Stimulated activated CD8-positive, alpha-beta memory T cell treated with anti-CD3 and anti-CD28 coated beads, Interleukin-4, amount 100 ng/mL, for 48 hours (primary cell): ENCODE measurements around the gene WNT11.

Experiments used
- DNase-seq: peaks from one replicate; pipeline ENCODE4 v3.0.0-alpha.2; 2020

Gene WNT11

GRCh38 chr11:76206327-76207081 is at the start of gene WNT11:
TSS of gene WNT11 (minus strand) at chr11:76206502. CDS start at chr11:76206407, 95 bp downstream.
- DNase-seq = no peak

DNA sequence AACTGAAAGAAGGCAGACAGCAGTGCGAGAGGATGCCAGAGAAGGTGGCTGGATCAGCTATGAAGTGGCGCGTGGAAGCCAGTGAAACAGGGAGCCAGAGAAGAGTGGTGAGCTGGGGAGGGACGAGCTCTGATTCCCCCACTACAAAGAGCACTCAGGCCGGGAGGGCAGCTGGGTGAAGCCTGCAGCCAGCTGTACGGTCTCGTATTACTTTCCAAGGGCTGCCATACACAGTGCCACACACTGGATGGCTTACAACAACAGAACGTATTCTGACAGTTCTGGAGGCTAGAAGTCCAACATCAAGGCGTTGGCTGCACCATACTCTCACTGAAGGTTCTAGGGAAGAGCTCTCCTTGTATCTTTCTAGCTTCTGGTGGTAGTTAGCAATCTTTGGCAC is 47.1 kb upstream of the WNT11 start:
- no peak for DNase-seq

DNA sequence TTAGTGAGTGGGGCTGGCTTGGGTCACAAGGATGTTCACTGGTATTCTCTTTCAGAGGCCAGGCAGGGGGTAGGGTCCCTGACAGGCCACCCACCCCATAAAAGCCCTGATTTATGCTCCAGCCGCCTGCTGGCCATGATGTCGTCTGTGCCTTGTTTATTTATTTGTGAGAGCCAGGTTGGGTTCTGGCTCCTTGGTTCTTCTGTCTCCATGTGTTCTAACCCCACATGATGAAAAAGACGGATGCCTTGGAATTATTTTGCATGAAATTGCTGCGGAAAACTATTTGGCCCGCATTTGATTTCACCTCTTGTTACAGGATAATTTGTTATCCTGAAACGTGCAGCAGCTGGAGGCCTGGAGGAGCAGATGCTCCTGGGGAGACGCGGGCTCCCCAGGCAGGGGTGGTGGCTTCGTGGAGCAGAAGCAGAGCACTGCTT is 46.3 kb upstream of the WNT11 start:
- DNase-seq = no peak

GRCh38 chr11:76251576-76251975 is 45.3 kb upstream of the WNT11 start:
- DNase-seq = no peak

DNA sequence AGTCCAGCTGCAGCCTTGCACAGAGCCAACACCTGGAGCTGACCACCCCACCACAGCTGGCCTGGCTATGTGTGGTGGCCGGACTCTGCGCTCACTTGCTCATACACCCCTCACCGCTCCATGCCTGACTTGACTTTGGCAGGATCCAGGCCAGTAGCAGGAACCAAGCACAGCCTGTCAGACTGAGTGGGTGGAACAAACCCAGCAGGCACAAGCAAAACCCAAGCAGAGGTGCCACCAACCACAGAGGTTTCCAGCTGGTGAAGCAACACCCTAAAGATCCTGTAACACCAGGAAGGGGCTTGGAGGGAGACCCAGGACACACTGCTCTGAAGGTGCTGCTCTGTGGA is 44.9 kb upstream of the WNT11 start:
- no peak for DNase-seq

- no peak for DNase-seq
These were observed 44.4 kb upstream of the WNT11 start for GRCh38 chr11:76250520-76251225.

GRCh38 chr11:76249195-76249741 is 43.0 kb upstream of the WNT11 start:
- DNase-seq = no peak

GRCh38 chr11:76248210-76248609 is 41.9 kb upstream of the WNT11 start:
- DNase-seq = peak; percentile 32

- no peak for DNase-seq
These were observed 40.8 kb upstream of the WNT11 start for GRCh38 chr11:76247091-76247490.

GRCh38 chr11:76246271-76246933 is 40.1 kb upstream of the WNT11 start:
- DNase-seq = no peak

DNA sequence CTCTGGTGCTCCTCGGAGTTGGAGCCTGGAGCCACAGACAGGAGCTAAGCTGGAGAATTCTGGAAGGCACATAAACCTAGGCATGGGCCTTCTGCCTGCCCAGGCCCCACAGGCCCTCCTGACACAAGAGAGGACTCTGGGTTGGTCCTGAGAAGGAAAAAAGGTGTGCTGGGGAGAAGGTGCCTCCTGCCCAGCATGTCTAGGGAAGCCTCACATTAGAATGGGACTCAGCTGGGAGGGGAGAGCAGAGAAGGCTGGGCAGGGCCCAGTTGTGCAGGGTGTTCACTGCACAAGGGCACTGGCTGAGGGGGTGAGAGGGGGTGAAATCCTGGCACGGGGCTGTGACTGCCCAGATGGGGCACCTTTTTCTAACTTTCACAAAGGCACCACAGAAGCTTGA is 39.4 kb upstream of the WNT11 start:
- no peak for DNase-seq

DNA sequence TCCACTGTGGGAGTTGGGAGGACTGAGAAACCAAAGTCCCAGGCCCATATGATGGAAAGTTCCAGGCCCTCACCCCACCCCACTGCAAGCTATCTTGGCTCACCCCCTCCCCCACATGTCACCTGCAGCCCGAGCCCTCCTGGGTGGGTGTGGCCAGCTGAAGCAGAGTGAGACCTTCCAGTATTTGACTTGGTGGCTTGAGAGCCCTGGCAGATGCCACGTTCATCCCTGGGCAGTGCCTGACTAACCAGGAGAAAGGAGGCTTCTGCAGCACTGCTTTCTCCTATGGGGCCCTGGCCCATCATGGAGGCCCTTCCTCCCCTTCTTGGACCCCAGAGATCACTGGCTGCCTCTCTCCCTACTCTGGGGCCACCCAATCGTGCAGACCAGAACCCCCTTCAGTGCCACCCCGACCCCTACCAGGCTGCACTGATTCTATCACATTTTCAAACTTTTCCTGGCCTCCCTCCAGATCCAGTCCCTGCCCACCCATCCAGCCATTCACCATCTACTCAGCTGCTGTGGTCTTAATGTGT is 38.1 kb upstream of the WNT11 start:
- DNase-seq = no peak

- DNase-seq = no peak
These were observed 37.6 kb upstream of the WNT11 start for GRCh38 chr11:76243957-76244285.

DNA sequence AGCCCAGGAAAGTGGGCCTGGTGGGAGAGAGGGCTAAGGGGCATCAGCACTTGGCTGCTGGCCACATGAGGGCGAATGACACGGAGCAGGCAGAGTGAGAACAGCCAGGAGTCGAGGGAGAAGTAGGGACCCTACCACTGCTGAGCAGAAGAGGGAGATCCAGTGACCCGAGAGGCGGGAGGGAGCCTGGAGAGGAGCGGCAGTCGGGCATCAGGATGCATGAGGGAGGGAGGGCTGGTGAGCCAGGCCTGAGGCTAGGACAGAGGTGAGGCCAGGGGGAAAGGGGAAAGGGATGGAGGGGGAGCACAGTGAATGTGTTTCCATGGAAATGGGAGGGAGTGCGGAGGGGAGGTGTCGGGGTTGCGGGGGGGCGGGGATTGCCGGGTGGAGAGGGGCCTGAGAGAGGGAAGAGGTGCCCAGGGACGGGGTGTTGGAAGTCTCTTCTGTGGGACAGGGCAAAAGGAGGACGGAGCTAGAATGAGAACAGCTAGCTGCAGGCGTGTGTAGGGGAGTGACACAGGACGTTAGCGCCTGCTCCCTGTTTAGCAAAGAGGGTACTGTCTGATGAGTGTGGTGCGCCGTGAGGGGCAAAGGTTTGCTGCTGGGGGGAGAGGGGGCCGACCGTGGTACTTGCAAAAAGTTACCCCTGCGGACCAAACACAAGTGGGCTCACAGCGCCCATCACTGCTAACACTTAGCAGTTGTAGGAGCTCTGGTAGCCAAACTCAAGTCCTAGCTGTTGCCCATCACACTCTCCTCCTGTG is 37.1 kb upstream of the WNT11 start:
- no peak for DNase-seq

GRCh38 chr11:76242004-76242779 is 35.9 kb upstream of the WNT11 start:
- no peak for DNase-seq

DNA sequence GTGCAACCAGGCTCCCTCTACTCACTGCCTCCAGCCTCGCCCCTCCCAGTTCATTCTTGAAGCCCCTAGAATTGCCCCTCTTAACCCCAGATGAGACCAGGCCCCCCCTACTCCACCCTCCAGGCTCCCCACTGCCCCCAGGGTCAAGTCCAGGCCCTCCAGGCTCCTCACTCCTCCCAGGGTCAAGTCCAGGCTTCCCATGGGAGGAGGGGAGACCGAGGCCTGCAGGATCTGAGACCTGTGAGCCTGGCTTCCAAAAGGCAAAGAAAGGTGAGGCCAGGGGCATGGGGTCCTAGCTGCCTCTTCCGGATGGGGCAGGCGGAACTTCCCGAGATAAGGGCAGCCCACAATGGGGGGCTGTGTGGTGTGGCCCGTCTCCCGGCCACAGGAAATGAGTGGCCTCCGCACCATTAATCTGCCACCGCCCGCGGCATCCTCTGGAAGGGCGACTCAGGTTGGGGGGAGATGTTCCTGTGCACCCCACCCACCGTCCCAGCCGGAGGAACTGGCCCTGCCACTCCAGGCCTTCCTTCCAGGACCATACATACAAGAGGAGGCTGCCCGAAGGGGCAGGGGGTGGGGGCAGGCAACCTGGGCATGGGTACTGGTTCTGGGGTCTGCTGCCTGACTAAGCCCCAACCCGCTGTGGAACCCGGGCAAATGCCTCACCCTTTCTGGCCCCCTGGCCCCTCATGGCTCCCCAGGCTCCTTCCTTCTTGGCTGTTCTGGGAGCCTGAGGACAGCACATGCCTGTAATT is 35.1 kb upstream of the WNT11 start:
- DNase-seq = no peak

GRCh38 chr11:76240666-76241065 is 34.4 kb upstream of the WNT11 start:
- DNase-seq = no peak

- DNase-seq = no peak
These were observed 33.8 kb upstream of the WNT11 start for GRCh38 chr11:76240161-76240540.

- no peak for DNase-seq
These were observed 33.3 kb upstream of the WNT11 start for GRCh38 chr11:76239483-76240160.

DNA sequence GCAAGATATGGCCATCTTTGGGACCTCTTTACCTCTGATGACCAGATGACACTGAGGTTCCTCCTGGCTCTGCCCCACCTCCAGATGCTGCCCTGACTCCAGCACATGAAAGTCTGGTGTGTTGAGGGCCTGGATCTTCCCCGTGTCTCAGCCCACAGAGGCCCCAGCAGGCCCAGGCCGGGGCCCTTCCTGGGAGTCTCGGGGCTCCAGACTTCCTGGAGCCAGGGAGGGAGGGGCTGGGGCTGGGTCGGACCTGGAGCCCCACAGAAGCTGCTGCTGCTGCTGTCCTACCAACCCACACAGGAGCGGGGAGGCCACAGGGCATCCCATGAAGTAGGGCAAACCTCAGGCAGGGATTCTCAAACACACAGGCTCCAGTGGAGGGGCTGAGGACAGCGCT is 32.2 kb upstream of the WNT11 start:
- no peak for DNase-seq

DNA sequence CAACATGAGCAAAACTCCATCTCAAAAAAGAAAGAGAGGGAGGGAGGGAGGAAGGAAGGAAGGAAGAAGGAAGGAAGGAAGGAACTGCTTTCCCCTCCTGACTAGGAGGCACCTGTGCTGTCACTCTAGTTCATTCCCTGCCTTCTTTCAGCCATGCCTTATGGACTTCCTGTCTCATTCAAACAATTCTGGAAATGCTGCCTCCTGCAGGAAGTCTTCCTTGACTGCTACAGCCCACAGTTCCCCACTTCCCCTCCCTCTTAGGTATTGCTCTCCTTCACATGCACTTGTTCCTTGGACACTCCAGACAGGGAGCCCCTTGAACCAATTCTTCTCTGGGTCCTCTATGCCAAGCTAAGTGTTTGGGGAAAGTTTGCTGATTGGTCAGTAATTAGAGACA is 31.6 kb upstream of the WNT11 start:
- no peak for DNase-seq
